Keratinocyte (primary cell): ENCODE results near the gene USF3. TPM values are rescaled to one million over a fixed set of nuclear protein-coding genes. Genes with fewer than 3 reads are reported as not detected.

Experiments used
- DNase-seq: peaks from one replicate; pipeline ENCODE4 v3.0.0-alpha.2; 2011; ENCODE audit warnings: low read depth, missing footprints, low spot score
- FAIRE-seq: peaks from 2 replicates; lab custom pipeline; 2011; peaks lifted over from hg19 to GRCh38; lab: Jason Lieb, UNC
- H2AFZ ChIP-seq: 2 replicates; pipeline ENCODE4 v1.6.0; 2012; ENCODE audit warnings: low read length, control low read depth, inconsistent platforms; ENCODE audit not compliant: control insufficient read depth
- H3K27ac ChIP-seq: 2 replicates; pipeline ENCODE4 v1.5.1; 2011; ENCODE audit warnings: low read length; ENCODE audit not compliant: control insufficient read depth, insufficient read depth
- H3K27me3 ChIP-seq: 3 replicates; pipeline ENCODE4 v1.6.0; 2011; ENCODE audit warnings: low read length; ENCODE audit not compliant: control insufficient read depth, insufficient read depth; ENCODE audit errors: extremely low read depth
- H3K36me3 ChIP-seq, 2 experiments: 2 replicates in 1 of 2; 3 replicates in 1 of 2; pipeline ENCODE4 v1.5.1; 2011; ENCODE audit warnings: low read length in 2 of 2, mild to moderate bottlenecking in 1 of 2; ENCODE audit not compliant: control insufficient read depth in 2 of 2, insufficient read depth in 2 of 2; ENCODE audit errors: extremely low read depth in 1 of 2
- H3K4me1 ChIP-seq: 3 replicates; pipeline ENCODE4 v1.5.1; 2011; ENCODE audit warnings: low read length; ENCODE audit not compliant: control insufficient read depth, insufficient read depth; ENCODE audit errors: extremely low read depth
- H3K4me2 ChIP-seq: 3 replicates; pipeline ENCODE4 v1.6.0; 2011; ENCODE audit warnings: low read depth, low read length; ENCODE audit not compliant: control insufficient read depth, insufficient read depth; ENCODE audit errors: extremely low read depth
- H3K4me3 ChIP-seq, 3 experiments: fragments of 200-600 bp in 1 of 3; sonication (generic) in 1 of 3; 2 replicates in 2 of 3; 3 replicates in 1 of 3; pipeline ENCODE4 v1.5.1; 2011 to 2016; ENCODE audit warnings: low read length in 3 of 3, mild to moderate bottlenecking in 3 of 3, control low read depth in 2 of 3, inconsistent platforms in 1 of 3, low read depth in 1 of 3, mixed read lengths in 1 of 3, mixed run types in 1 of 3, moderate library complexity in 1 of 3; ENCODE audit not compliant: control insufficient read depth in 2 of 3, insufficient read depth in 2 of 3; ENCODE audit errors: extremely low read depth in 1 of 3
- H3K79me2 ChIP-seq: 2 replicates; pipeline ENCODE4 v1.6.0; 2012; ENCODE audit warnings: low read length; ENCODE audit not compliant: control insufficient read depth, insufficient read depth
- H3K9ac ChIP-seq: 3 replicates; pipeline ENCODE4 v1.6.0; 2011; ENCODE audit warnings: low read length; ENCODE audit not compliant: control insufficient read depth, insufficient read depth; ENCODE audit errors: extremely low read depth
- H3K9me1 ChIP-seq: 3 replicates; pipeline ENCODE4 v1.6.0; 2011; ENCODE audit warnings: low read length; ENCODE audit not compliant: control insufficient read depth, insufficient read depth; ENCODE audit errors: extremely low read depth
- H3K9me3 ChIP-seq: 2 replicates; pipeline ENCODE4 v1.5.1; 2012; ENCODE audit warnings: low read depth, low read length; ENCODE audit not compliant: control insufficient read depth
- H4K20me1 ChIP-seq: 3 replicates; pipeline ENCODE4 v1.6.0; 2011; ENCODE audit warnings: low read length; ENCODE audit not compliant: control insufficient read depth, insufficient read depth; ENCODE audit errors: extremely low read depth
- CTCF ChIP-seq, 3 experiments: IDR thresholded peaks in 1 of 3; conservative IDR thresholded peaks in 1 of 3; optimal IDR thresholded peaks in 1 of 3; 2 replicates in 2 of 3; 3 replicates in 1 of 3; pipeline versions ENCODE3 to v1.5.1; 2011; ENCODE audit warnings: low read length in 3 of 3, mild to moderate bottlenecking in 3 of 3, moderate library complexity in 2 of 3, control low read depth in 1 of 3, inconsistent platforms in 1 of 3; ENCODE audit not compliant: insufficient read depth in 2 of 3; ENCODE audit errors: extremely low read depth in 1 of 3
- EZH2 ChIP-seq: IDR thresholded peaks from one replicate; pipeline ENCODE4 v1.6.1; 2012; ENCODE audit warnings: inconsistent platforms, mild to moderate bottlenecking, low read length, moderate library complexity
- dilution Hi-C: fragments of 300-500 bp; cut with MboI; formaldehyde crosslinking; loops from one replicate; pipeline ENCODE4 v1.7.0; 2020; ENCODE audit warnings: low sequenced_read_pairs; ENCODE audit not compliant: extremely low pct_ligation_motif_present
- polyA plus RNA-seq, 5 experiments: library from polyadenylated mRNA; depleted of rRNA in 3 of 5; stranded (reverse) in 3 of 5; stranded (forward) in 1 of 5; unstranded in 1 of 5; fragments of >200 nt; gene quantifications; 1 replicate in 1 of 5; 2 replicates in 3 of 5; 3 replicates in 1 of 5; pipeline versions ENCODE4 v1.2.1 to v1.2.3, GENCODE V29; 2011 to 2012; ENCODE audit warnings: missing spikeins in 2 of 5, low read depth in 1 of 5, low replicate concordance in 1 of 5

Gene USF3
- polyA plus RNA-seq, 1 donor (not counting 4 experiments of a cell fraction or from before 2014, with no cell fraction given): 8.8 TPM

GRCh38 chr3:113731694-113732093 is 35.3 kb upstream of the USF3 start:
- TF ChIP-seq EZH2: no peak
- TF ChIP-seq CTCF (optimal IDR thresholded peaks at IDR 0.05 in 1 of 3, IDR thresholded peaks at IDR 0.05 in 1 of 3, conservative IDR thresholded peaks at IDR 0.05 in 1 of 3; ENCODE audit: extremely low read depth in 1 of 3, insufficient read depth in 2 of 3, low read length in 3 of 3): no peak

GRCh38 chr3:113730550-113730949 is 34.1 kb upstream of the USF3 start:
- DNase-seq (no peak), FAIRE-seq (no peak)
- Histone ChIP-seq H4K20me1 (peaks cover 17% of the 10 kb centered on the region), H2AFZ (no peak overlapping the region), H3K9ac (no peak overlapping the region), H3K4me3 (no peak overlapping the region), H3K4me1 (no peaks in the 10 kb centered on the region), H3K36me3 (peaks cover 2 to 5% of the 10 kb centered on the region in 2 experiments), H3K9me3 (no peaks in the 10 kb centered on the region), H3K27ac (no peak overlapping the region), H3K9me1 (no peaks in the 10 kb centered on the region), H3K79me2 (peaks cover 99% of the 10 kb centered on the region), H3K27me3 (no peaks in the 10 kb centered on the region), H3K4me2 (no peak overlapping the region)
- dilution Hi-C loops: no loop called here
- TF ChIP-seq CTCF (optimal IDR thresholded peaks at IDR 0.05 in 1 of 3, IDR thresholded peaks at IDR 0.05 in 1 of 3, conservative IDR thresholded peaks at IDR 0.05 in 1 of 3; ENCODE audit: extremely low read depth in 1 of 3, insufficient read depth in 2 of 3, low read length in 3 of 3) (no peak), EZH2 (no peak)

More at GRCh38 chr3:113731694-113732093, 35.3 kb upstream of the USF3 start:
- peaks cover 19% of the 10 kb centered on the region for H4K20me1 ChIP-seq
- no peak overlapping the region for H3K4me2 ChIP-seq
- peaks cover 2% of the 10 kb centered on the region for H3K4me1 ChIP-seq
- no peak overlapping the region for H3K9ac ChIP-seq
- dilution Hi-C loops: no loop called here
- no peak for DNase-seq
- no peaks in the 10 kb centered on the region for H3K27me3 ChIP-seq
- peaks cover 2 to 5% of the 10 kb centered on the region in 2 experiments for H3K36me3 ChIP-seq
- no peaks in the 10 kb centered on the region for H3K9me1 ChIP-seq
- H3K79me2 ChIP-seq: peaks cover 99% of the 10 kb centered on the region
- FAIRE-seq: no peak
- H3K27ac ChIP-seq: no peak overlapping the region
- H3K9me3 ChIP-seq: no peaks in the 10 kb centered on the region
- no peak overlapping the region for H3K4me3 ChIP-seq
- H2AFZ ChIP-seq: no peak overlapping the region
